ENCODE measurements around the gene TMEM9B. TPM values are rescaled to one million over a fixed set of nuclear protein-coding genes. Genes with fewer than 3 reads are reported as not detected.
"Not testable (repeated sequence)": the region's sequence is repeated elsewhere in the genome, so short reads cannot be mapped to it uniquely, and the experiment has no call there.

Gene TMEM9B
- total and polyA plus RNA-seq, 9 donors = 25.2 to 39.8 (median 36.3) TPM

DNA sequence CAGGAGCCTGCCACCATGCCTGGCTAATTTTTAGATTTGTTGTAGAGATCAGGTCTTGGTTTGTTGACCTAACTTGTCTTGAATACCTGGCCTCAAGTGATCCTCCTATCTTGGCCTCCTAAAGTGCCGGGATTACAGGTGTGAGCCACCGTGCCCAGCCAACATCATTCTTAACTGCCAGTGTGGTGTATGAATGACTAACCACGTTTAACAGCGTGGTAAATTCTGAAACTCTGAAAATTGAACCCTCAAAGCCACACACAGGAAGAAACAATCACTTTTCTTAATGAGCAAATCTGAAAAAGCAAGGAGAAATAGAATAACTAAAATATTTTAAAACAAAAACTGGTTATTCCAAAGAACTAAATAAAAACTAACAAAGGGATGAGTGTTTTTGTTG, 7.4 kb downstream of the TMEM9B start:
- no CpG with 5 or more reads among the region's 4 CpGs for WGBS (ENCODE audit: insufficient coverage)

DNA sequence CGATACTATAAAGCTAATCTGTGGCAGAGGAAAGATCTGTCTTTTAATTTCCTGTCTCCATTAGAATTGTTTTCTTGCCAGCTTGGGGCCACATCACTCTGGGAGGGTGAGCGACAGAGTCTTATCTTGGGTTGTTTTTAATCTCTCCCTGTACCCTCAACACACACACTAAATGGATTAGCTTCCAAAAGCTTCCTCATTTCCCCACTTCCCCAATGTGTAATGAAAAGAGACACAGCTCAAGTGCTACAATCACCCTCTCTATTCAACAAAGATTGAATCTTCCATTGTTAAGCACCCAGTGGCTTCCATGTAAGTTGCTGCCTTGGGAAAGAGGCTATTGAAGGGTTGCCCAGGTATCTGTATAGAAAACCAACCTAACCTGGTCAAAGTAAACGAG, 15.4 kb downstream of the TMEM9B start:
- Histone ChIP-seq H3K36me3 (ENCODE audit: control insufficient read depth, insufficient read depth, low read length) (peaks cover 19% of the 10 kb centered on the region), H3K4me1 (ENCODE audit: control insufficient read depth, insufficient read depth, low read length) (no peaks in the 10 kb centered on the region), H3K27me3 (ENCODE audit: control insufficient read depth, insufficient read depth, low read length) (no peaks in the 10 kb centered on the region), H3K4me3 (ENCODE audit: low read length) (no peak overlapping the region), H3K27ac (ENCODE audit: low read length) (no peak overlapping the region), H3K9me3 (replicated peaks; ENCODE audit: control insufficient read depth, low read depth, low read length) (no peaks in the 10 kb centered on the region)
- no CpG with 5 or more reads among the region's 3 CpGs for WGBS (ENCODE audit: insufficient coverage)
- DNase-seq = no peak

More for the DNA sequence above, 7.4 kb downstream of the TMEM9B start:
- peaks cover 23% of the 10 kb centered on the region for H3K36me3 ChIP-seq (ENCODE audit: control insufficient read depth, insufficient read depth, low read length)
- no peak overlapping the region for H3K27ac ChIP-seq (ENCODE audit: low read length)
- no peaks in the 10 kb centered on the region for H3K9me3 ChIP-seq (replicated peaks; ENCODE audit: control insufficient read depth, low read depth, low read length)
- H3K4me3 ChIP-seq (ENCODE audit: low read length) = no peak overlapping the region
- DNase-seq = no peak
- peaks cover 5% of the 10 kb centered on the region for H3K4me1 ChIP-seq (ENCODE audit: control insufficient read depth, insufficient read depth, low read length)
- H3K27me3 ChIP-seq (ENCODE audit: control insufficient read depth, insufficient read depth, low read length) = no peaks in the 10 kb centered on the region

DNA sequence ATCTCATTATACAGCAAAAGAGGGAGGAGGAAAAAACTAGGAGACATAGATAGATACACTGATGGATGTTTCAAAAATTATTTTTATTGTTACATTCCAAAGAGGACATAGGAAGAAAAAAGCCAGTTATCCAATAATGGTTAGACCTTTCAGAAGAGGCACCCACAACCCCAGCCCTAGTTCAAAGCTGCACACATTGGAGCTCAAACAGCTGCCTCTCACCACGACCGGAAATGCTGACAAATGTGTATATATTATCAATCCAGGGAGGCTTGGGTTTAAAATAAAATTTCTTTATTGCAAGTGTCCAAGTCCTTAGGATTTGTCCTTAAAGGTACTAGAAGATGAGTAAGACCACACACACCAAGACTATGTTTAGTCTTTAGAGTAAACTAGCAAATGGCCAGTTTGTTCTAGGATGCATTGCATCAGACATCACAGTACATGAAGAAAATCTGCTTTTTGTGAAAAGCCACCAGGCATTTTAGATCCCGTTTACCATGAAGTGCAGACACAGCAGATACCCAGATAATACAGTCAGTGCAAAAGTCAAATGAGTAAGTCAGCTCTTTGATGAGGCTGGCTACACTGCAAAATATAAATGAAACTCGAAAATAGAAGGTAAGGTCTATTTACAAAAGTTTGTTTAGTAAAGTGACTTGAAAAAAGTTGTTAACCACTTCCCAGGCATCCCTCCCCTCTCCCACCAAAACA, 16.9 kb downstream of the TMEM9B start:
- Histone ChIP-seq H3K27ac (ENCODE audit: low read length) (no peak overlapping the region), H3K27me3 (ENCODE audit: control insufficient read depth, insufficient read depth, low read length) (no peaks in the 10 kb centered on the region), H3K4me3 (ENCODE audit: low read length) (no peak overlapping the region), H3K9me3 (replicated peaks; ENCODE audit: control insufficient read depth, low read depth, low read length) (no peaks in the 10 kb centered on the region), H3K4me1 (ENCODE audit: control insufficient read depth, insufficient read depth, low read length) (no peaks in the 10 kb centered on the region), H3K36me3 (ENCODE audit: control insufficient read depth, insufficient read depth, low read length) (peaks cover 12% of the 10 kb centered on the region)
- no CpG with 5 or more reads among the region's 4 CpGs for WGBS (ENCODE audit: insufficient coverage)
- DNase-seq = no peak

GRCh38 chr11:8942518-8943066, 21.6 kb downstream of the TMEM9B start, which contains the start of gene ASCL3:
ASCL3 (minus strand) TSS chr11:8943016; CDS start chr11:8938161, 4,855 bp downstream.
- H3K9me3 ChIP-seq (replicated peaks; ENCODE audit: control insufficient read depth, low read depth, low read length) = no peaks in the 10 kb centered on the region
- peaks cover 2% of the 10 kb centered on the region for H3K36me3 ChIP-seq (ENCODE audit: control insufficient read depth, insufficient read depth, low read length)
- H3K4me3 ChIP-seq (ENCODE audit: low read length) = no peak within 1 kb of the TSS
- no CpG with 5 or more reads among the region's 5 CpGs for WGBS (ENCODE audit: insufficient coverage)
- no peaks in the 10 kb centered on the region for H3K27me3 ChIP-seq (ENCODE audit: control insufficient read depth, insufficient read depth, low read length)
- no peaks in the 10 kb centered on the region for H3K4me1 ChIP-seq (ENCODE audit: control insufficient read depth, insufficient read depth, low read length)
- no peak for DNase-seq
- no peak within 1 kb of the TSS for H3K27ac ChIP-seq (ENCODE audit: low read length)

GRCh38 chr11:8941341-8942103, 22.7 kb downstream of the TMEM9B start:
- WGBS (ENCODE audit: insufficient coverage) = 77% methylated on average over 4 of the region's 8 CpGs
- Histone ChIP-seq H3K9me3 (replicated peaks; ENCODE audit: control insufficient read depth, low read depth, low read length) (no peaks in the 10 kb centered on the region), H3K27ac (ENCODE audit: low read length) (no peak overlapping the region), H3K36me3 (ENCODE audit: control insufficient read depth, insufficient read depth, low read length) (no peaks in the 10 kb centered on the region), H3K4me3 (ENCODE audit: low read length) (no peak overlapping the region), H3K4me1 (ENCODE audit: control insufficient read depth, insufficient read depth, low read length) (no peaks in the 10 kb centered on the region), H3K27me3 (ENCODE audit: control insufficient read depth, insufficient read depth, low read length) (no peaks in the 10 kb centered on the region)
- no peak for DNase-seq

GRCh38 chr11:8937659-8938058, 26.6 kb downstream of the TMEM9B start:
- no peaks in the 10 kb centered on the region for H3K27me3 ChIP-seq (ENCODE audit: control insufficient read depth, insufficient read depth, low read length)
- H3K4me1 ChIP-seq (ENCODE audit: control insufficient read depth, insufficient read depth, low read length) = no peaks in the 10 kb centered on the region
- no peak for DNase-seq
- no peaks in the 10 kb centered on the region for H3K36me3 ChIP-seq (ENCODE audit: control insufficient read depth, insufficient read depth, low read length)
- H3K27ac ChIP-seq (ENCODE audit: low read length) = no peak overlapping the region
- H3K9me3 ChIP-seq (replicated peaks; ENCODE audit: control insufficient read depth, low read depth, low read length) = no peaks in the 10 kb centered on the region
- 97% methylated on average over 11 of the region's 14 CpGs for WGBS (ENCODE audit: insufficient coverage)
- no peak overlapping the region for H3K4me3 ChIP-seq (ENCODE audit: low read length)

- H3K9me3 ChIP-seq (replicated peaks; ENCODE audit: control insufficient read depth, low read depth, low read length) = no peaks in the 10 kb centered on the region
- H3K36me3 ChIP-seq (ENCODE audit: control insufficient read depth, insufficient read depth, low read length) = no peaks in the 10 kb centered on the region
- H3K27me3 ChIP-seq (ENCODE audit: control insufficient read depth, insufficient read depth, low read length) = no peaks in the 10 kb centered on the region
- H3K4me3 ChIP-seq (ENCODE audit: low read length) = no peak overlapping the region
- no peak overlapping the region for H3K27ac ChIP-seq (ENCODE audit: low read length)
- no peak for DNase-seq
- 83% methylated on average over 5 of the region's 10 CpGs for WGBS (ENCODE audit: insufficient coverage)
- peaks cover 3% of the 10 kb centered on the region for H3K4me1 ChIP-seq (ENCODE audit: control insufficient read depth, insufficient read depth, low read length)
Observed at GRCh38 chr11:8937159-8937558, 27.1 kb downstream of the TMEM9B start.

GRCh38 chr11:8935789-8936188, 28.5 kb downstream of the TMEM9B start:
- no CpG with 5 or more reads among the region's 2 CpGs for WGBS (ENCODE audit: insufficient coverage)
- H3K9me3 ChIP-seq (replicated peaks; ENCODE audit: control insufficient read depth, low read depth, low read length); H3K4me1 ChIP-seq (ENCODE audit: control insufficient read depth, insufficient read depth, low read length); H3K4me3 ChIP-seq (ENCODE audit: low read length); DNase-seq; H3K27me3 ChIP-seq (ENCODE audit: control insufficient read depth, insufficient read depth, low read length); H3K36me3 ChIP-seq (ENCODE audit: control insufficient read depth, insufficient read depth, low read length); H3K27ac ChIP-seq (ENCODE audit: low read length): not testable (repeated sequence)

DNA sequence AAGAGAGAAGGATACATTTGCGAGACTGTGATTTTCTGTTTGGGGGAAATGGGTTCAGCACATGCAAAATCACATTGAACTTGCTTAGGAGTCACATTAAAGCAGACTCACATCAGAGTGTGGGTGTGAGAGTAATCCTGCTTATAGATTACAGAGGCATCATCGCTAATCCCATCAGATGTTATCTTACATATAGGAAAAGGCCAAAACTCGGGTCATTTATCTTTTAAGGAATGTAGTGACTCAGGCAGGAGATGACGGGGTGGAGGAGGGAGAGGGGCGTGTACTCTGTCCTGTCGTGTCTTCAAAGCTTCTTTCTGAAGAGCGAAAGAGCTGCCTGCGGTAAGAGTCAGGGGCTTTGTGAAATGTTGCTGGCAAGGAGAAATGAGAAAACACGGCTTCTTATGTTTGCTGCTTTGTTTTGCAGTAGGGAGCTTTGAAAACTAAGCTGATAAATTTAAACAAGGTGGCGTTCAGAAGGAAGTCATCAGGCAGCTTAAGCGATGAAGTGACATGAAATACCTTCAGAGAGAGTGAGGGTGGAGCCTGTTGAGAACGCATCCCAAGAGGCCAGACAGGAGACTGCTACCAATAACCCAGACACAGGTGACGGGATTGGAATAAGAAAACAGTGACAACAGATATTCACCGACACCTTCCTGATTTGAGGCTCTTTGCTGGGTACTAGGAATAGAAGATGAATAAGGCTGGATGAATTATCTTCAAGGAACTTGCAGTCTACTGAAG, 29.3 kb downstream of the TMEM9B start:
- Histone ChIP-seq H3K27me3 (ENCODE audit: control insufficient read depth, insufficient read depth, low read length) (no peaks in the 10 kb centered on the region), H3K9me3 (replicated peaks; ENCODE audit: control insufficient read depth, low read depth, low read length) (no peaks in the 10 kb centered on the region), H3K36me3 (ENCODE audit: control insufficient read depth, insufficient read depth, low read length) (no peaks in the 10 kb centered on the region), H3K4me1 (ENCODE audit: control insufficient read depth, insufficient read depth, low read length) (peaks cover 4% of the 10 kb centered on the region), H3K27ac (ENCODE audit: low read length) (no peak overlapping the region), H3K4me3 (ENCODE audit: low read length) (no peak overlapping the region)
- WGBS (ENCODE audit: insufficient coverage) = 20% methylated on average over 8 of the region's 14 CpGs
- DNase-seq = no peak

DNA sequence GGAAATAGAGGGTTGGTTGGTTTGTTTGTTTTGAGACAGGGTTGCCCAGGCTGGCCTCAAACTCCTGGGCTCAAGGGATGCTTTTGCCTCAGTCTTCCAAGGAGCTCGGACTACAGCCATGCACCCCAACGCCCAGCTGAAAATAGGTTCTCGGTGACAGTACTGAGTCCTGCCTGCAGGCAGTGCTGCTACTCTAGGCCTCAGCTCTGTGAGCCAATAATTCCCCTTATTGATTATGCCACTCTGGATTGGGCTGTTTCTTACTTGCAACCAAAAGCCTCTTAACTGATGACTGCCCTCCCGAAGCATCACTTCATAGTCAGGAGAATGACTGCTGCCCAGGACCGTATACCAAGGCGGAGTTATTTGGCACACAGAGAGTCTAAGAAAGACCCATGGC, 30.3 kb downstream of the TMEM9B start:
- peaks cover 4% of the 10 kb centered on the region for H3K4me1 ChIP-seq (ENCODE audit: control insufficient read depth, insufficient read depth, low read length)
- no peak for DNase-seq
- no peaks in the 10 kb centered on the region for H3K9me3 ChIP-seq (replicated peaks; ENCODE audit: control insufficient read depth, low read depth, low read length)
- no peak overlapping the region for H3K27ac ChIP-seq (ENCODE audit: low read length)
- H3K27me3 ChIP-seq (ENCODE audit: control insufficient read depth, insufficient read depth, low read length) = no peaks in the 10 kb centered on the region
- H3K36me3 ChIP-seq (ENCODE audit: control insufficient read depth, insufficient read depth, low read length) = no peaks in the 10 kb centered on the region
- no peak overlapping the region for H3K4me3 ChIP-seq (ENCODE audit: low read length)
- WGBS (ENCODE audit: insufficient coverage) = 81% methylated on average over 6 of the region's 6 CpGs
